A549 (cell line): Measurements from ENCODE around the gene CPLX1.

ENCODE experiments used
- CTCF ChIP-seq: fragments of >200 bp; sonication (Bioruptor Twin); formaldehyde crosslinking; IDR thresholded peaks from 3 replicates; pipeline ENCODE4 v1.5.1; 2016
- EP300 ChIP-seq, 2 experiments: fragments of >200 bp; sonication (Bioruptor Twin); formaldehyde crosslinking; IDR thresholded peaks; 2 replicates in 1 of 2; 3 replicates in 1 of 2; pipeline ENCODE4 v1.6.1; 2016 to 2017
- TP53 ChIP-seq: fragments of 250-450 bp; sonication (Bioruptor Pico); IDR thresholded peaks from 2 replicates; pipeline ENCODE4 v1.5.0; 2021; ENCODE audit warnings: mild to moderate bottlenecking, moderate library complexity

- no peak for TF ChIP-seq EP300 (IDR thresholded peaks at IDR 0.05)
- TF ChIP-seq TP53 (CRISPR knock-in tag) = no peak
- no peak for TF ChIP-seq CTCF
Measured at GRCh38 chr4:781493-782216, 44.3 kb downstream of the CPLX1 start.
